NCI-H187 treated with DMSO at 0.1 percent for 48 hours (cell line): ENCODE results near the gene GRB10.

ENCODE experiments used
- DNase-seq: peaks from one replicate; lab custom pipeline; 2025; lab: John Stamatoyannopoulos, UW

GRB10 gene

DNA sequence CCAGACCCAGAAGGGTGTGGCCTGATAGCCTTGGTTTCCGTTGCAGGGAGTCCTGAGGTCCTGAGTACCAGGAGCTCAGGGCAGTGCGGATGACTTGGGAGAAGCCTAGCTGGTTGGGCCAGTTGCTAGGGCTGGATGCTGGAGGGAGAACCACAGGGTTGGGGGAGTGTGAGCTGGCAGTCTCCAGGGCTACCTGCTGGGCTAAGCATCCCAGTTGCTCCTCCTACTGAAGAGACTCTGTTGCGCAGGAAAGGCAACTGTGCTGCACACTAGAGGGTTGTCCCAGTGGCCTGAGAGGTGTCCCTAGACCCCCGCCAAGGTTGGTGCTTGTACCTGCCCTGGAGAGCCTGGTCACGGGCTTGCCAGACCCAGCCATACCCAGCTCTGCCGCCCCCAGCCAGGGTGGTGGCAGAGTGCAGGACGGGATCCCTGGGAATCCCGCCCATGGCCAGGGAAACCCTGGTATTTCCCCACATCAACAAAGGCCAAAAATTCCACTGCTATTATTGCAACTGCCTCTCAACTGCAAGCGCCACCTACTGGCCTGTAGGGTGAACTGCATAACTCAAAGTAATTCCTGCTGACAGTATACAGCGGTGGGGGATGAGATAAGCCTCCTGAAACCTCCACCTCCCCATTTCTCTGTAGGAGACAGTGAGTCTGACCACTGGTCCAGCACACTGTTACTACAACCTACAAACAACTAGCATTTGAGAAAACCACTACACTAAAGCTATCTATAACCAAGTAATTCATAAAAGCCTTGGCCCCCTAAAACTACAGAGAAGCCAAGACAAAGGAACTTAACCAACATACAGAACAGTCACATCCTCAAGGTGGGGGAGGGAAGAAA, 149.9 kb downstream of the GRB10 start:
- peak; percentile 6 for DNase-seq

DNA sequence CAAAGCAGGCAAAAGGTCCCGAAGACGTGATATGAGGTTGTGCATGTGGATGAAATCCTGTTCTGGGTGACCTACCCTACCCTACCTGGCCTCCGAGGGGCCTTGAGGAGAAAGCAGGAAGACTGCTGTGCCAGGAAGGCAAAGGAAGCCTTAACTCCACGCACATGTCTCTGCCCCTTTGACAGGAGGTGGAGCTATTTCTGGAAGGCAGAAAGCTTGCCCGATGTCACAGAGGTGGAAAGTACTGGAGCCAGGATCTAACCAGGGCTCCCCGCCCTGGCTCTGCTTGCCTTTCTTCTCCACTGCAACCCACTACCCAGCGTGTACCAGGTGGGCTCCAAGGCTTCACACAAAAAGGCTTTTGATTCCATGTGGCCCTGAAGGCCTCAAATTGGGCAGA, 151.1 kb downstream of the GRB10 start:
- no peak for DNase-seq

DNA sequence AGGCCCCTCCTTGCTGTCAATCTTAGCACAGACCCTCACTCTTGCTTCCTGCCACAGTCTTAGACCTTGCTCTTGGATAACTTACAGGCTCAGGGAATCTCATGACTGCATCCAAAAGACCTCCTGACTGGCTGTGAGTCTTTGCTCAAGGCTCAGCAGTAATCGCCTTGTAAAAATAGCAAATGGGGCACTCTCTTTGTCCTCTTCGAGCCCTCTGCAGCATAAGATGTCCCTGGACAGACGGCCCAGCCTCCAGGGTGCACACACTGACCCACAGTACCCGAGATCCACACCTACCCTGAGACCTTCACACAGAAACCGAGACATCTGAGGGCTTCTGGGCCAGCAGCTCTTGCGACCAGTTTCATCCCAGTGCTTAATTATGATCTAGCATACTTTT, 151.6 kb downstream of the GRB10 start:
- DNase-seq, result no peak

DNA sequence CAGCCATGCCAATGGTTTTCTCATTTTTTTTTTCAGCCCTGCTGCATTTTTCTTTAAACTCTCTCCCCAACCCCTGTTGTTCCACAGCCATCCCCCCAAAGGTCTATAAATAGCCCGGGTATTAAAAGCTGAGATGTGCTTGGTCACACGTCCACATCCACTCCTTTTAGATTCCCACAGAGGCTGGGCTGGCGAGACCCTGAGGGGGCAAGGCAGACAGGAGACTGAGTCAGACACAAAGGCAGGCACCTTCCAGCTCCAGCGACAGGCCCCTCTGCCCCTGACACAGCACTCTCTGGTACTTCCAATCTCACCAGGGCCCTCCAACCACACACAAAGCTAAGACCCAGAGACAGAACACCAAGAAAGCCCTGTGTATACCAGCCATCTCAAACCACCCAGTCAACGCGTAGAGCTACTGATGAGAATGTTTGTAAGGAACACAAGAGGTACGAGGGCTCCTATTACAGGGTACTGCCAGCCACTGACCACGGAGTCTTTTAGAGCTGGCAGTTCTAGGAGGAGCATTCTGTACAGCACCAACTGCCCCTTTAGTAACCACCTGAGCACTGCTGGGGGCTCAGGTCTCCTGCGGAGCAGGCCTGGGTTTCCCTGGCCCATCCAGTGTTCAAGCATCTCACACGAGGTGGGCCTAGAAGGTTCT, 153.3 kb downstream of the GRB10 start:
- no peak for DNase-seq

DNA sequence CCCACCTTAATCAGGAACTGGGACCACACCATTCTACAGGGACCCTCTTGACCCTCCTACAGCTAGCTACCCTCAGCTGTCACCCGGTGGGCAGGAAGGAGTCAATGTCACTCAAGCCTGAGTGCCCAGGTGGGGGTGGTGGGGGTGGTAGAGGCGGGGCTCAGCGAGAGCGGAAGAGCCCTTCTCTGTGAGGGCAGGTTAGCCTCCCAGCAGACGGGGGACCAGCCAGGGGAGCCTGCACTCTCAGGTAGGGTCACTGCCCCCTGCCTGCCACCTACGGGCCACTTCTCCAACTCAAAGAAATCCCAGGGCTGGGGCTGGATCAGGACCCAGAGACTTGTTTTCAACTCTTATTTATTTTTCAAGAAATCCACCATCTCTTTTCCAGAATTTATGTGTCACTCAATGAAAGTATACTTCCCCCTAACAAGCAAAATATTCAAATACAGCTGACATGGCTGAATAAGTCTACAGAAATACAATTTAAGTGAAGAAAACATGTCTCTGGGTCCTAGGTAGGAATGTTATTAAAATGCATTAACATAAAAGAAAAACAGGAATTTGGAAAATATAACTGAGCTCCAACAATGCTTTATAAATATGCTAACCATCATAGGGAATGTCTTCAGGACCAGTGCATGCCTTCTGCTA, 154.1 kb downstream of the GRB10 start:
- DNase-seq, result no peak

DNA sequence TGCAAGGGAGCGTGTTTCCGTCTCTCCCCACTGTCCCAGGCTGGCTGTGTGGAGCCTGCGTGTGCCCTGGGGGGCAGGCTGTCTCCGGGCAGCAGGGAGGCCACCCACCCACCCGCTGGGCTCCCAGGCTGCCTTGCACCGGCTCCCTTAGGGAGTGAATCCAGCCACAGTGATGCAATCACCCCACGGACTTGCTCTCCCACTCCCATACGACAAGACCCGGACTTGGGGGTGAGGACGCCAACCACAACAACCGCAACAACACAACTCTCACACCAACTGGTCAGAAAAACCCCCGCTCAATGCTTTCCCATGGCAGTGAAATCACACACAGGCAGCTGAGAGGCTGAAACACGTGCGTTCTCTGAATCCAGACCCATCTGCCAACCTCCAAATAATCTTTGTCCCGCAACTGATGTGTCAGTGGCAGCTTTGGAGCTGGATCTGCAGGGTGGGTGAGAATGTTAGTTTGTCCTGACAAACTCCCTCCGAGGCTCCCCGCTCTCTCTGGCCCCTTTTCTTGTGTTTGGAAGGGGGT, 154.8 kb downstream of the GRB10 start:
- DNase-seq, result no peak

DNA sequence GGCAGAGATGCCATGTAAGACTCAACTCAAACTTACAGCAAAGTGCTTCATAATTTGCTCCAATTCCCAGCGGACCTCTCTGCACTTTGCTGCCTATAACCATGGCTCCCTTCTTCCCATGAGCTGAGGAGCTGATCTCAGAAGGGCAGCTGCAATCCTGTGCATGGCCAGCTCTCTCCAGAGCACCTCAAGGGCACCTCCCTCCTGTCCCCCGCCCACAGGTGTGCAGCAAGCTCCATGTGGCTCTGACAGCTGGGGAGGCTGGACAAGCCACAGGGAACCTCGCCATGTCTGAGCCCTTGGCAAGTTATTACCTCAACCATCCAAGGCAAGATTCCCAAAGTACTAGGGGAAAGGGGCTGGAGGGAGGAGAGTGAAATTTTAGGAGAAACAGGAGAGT, 156.4 kb downstream of the GRB10 start:
- DNase-seq, result no peak

DNA sequence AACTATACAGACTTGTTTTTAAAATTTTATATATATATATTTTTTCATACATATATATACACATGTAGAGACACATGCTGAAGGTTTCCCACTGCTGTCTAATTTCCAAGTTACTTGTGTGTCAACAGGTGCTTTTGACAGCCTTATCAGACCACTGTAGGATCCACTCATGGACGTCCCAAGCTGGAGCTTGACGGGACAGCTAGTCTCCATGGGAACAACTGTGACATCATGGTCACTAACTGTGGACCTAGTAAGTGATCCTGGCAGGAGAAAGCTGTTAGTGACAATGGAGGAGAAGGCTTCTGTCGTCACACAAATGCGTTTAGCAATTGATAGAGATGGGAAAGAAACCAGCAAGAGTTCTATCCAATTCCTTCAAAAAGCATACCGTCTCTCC, 157.3 kb downstream of the GRB10 start:
- no peak for DNase-seq

DNA sequence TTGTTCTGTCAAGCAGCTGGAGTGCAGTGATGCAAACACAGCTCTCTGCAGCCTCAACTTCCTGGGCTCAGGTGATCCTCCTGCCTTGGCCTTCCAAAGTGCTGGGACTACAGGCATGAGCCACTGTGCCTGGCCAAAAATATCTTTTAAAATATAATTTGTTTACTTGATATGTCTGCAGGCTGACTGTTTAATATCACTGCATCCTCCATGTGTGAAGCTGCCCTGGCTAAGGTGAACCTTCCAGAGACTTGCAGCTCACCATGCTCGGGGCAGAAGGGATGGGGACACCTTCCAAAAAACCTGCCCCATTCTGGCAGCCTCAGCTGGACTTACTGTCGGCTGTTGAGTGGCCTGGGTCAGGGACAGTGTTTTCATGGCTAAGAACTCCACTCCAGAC, 159.9 kb downstream of the GRB10 start:
- DNase-seq, result no peak

DNA sequence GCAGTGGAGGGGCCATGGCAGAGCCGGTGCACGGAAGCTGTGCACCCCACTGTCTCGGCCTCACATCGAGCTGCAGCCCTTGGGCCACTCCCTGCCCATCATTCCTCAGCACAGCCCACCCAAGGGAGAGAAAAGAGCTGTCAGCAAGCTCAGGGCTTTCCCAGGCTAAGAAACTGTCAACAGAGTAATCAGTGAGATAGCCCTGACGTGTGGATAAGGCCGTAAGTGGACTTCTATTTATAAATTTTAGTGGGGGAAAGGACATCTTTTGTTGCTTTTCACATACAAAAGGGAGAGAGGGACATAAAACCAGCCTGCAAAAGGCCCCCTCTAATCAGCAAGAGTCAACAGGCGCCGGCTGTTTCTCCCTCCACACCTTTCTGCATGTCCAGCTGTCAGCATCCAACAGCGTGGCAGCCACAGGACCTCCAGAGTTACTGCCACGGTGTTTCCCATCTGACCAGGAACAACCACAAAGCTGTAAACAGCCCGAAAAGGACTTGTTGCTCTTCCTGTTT, 160.7 kb downstream of the GRB10 start:
- no peak for DNase-seq

DNA sequence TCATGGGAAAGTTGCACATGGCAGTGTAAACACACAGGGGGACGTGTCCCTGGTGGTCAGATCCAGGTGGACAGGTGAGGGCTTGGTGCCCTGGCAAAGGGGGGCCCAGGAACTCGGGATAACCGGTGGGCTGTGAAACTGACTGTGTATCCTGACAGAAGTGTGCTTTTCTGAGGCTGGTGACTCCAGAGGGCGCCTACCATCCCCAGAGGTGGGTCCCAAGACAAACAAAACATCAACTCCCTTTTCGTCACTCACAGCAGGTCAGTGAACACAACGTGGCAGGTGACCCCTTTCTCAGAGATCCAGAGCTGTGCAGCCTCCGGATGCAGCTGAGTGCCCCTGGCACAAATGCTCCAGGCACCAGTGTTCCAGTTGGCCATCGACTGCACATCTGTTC, 161.5 kb downstream of the GRB10 start:
- DNase-seq, result no peak

DNA sequence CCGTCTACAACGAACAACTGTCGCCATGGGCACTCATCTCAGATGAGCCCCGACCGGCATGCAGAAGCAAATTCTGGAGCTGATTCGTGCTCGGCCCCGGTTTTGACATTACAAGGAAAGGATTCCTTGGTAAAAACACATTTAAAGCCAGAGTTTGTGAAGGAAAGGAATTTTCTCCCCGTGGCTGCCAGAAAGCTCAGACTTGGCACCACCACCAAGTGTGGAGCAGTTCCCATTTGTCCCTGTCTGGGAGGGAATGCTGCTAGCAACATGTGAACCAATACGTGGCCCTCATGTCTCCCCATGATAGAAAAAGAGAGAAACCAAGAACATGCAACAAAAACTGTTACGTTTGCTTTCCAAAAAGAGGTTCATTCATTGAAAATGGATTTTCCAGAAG, 162.3 kb downstream of the GRB10 start:
- DNase-seq, result no peak

DNA sequence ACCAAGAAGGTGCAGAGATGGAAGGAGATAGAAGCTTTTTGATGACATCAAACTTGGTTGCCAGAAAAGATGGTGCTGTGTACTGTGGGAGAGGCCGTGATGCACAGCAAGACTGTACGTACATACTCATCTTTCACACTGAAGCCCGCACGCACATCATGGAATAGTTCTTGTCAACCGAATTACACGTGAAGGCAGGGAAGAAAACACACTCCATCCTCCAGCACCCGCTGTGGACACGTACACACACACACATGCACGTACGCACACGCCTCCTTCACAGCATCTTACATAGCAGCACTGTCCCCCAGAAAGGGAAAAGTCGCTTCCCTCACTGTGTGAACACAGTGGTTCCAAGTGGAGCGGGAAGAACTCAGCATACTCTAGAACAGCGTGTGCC, 163.0 kb downstream of the GRB10 start:
- DNase-seq, result no peak

DNA sequence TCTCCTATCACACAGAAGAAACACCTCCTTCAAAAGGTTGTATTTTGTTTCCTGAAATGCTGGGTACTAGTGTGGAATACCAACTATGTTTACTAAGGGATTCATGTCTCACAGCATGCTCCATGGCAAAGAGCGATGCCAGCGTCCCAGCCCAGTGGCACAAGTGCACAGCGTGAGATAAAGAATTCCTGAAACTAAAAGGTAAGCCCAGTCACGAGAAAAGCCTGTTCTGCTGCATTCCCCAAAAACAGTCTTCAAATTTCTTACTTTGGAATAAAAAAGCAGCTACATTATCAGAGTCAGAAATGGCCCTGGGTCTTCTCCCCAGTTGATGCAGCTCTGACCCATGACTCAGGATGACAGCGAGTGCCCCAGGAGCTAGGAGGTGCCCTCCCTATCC, 164.4 kb downstream of the GRB10 start:
- no peak for DNase-seq

DNA sequence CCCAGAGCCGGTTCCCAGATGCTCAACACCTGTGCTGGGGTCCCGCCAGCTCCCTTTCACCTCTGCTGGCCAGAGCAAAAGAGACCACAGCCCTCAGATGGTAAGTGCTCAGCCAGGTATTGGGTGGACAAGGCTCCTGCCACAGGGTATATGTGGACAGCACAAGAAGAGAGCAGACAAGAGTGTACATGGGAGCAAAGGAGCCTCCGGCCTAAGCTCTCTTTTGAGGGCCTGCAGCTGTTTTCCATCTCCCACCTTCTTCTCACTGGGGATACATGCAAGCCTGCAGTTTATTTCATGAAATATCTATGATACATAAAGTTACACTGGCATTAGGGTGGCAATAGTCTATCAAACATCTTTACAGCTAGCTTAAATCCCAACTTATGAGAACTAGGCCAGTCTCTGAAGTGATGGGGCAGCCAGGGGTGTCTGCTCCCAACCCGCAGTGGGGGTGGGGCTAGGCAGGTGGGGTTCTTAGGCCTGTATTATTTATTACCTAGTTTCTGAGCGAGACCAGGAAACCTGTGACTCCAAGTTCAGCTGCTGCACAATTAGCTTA, 167.1 kb downstream of the GRB10 start:
- DNase-seq, result no peak

DNA sequence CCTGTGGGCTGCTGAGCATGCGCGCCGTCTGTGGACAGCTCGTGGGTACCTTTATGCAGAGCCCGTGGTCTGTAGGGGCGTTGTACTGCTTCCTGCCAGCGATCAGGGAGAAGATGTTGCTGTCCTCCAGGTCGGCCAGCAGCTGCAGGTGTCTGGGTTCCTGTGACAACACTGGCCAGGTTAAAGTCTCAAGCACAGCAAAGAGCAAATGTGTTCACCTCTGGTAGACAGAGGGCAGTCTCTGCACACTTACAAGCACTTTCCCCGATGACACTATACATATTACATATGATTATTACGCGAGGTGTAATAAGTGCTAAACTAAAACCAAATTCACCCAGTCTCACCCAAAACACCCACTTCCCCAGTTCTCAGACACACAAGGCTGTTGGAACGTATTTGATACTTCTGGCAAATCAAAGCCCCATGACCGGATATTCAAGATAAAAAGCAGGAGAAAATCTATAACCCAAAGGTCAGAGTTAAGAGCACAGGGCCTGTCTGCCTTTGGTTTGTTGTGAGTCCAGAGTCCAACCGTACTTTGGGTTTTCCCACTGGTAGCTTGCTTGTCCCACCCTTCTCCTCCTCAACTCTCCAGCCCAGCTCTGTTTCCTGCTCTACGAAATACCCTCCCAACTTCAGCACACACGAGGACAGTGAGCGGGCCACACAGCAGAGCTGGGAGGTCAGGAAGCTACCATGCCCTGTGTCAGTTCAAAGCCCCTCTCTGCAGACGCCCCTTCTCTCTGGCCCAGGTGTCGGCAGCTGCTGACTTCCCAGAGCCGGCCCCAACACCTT, 167.8 kb downstream of the GRB10 start:
- DNase-seq, result no peak

DNA sequence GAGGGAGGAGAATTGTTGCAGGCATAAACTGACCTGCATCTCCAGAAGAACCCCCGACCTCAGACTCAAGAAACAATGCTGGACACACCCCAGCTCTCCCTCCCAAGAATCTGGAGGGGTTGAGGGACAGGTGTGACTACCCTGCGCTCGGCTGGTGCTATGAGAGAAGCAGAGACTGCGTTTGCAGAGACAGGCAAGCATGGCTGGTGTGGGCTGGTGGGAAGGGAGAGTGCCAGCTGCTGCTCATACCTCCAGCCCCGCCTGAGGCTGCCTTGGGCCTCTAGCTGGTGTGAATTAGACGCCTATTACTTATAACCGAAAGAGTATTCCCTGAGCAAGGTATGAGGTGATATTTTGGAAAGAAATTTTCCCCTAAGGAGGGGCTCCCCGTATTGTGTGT, 169.2 kb downstream of the GRB10 start:
- no peak for DNase-seq

DNA sequence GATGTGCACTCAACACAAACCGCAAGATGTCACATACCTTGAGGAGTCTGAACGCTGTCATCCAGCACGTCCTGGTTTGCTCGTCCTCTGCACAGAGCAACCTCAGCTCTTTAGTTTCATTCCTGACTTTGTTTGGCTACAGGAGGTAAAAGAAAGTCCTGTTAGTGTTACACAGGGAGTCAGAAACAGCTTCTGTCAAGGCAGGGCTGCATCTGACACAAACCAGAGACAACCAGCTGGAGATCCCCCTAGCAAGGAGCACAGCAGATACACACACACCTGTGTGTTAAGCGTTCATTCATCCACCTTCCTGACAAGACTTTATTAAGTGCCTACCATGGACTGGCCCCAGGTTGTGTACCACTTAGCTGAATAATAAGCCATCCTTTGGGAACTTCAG, 170.0 kb downstream of the GRB10 start:
- no peak for DNase-seq

DNA sequence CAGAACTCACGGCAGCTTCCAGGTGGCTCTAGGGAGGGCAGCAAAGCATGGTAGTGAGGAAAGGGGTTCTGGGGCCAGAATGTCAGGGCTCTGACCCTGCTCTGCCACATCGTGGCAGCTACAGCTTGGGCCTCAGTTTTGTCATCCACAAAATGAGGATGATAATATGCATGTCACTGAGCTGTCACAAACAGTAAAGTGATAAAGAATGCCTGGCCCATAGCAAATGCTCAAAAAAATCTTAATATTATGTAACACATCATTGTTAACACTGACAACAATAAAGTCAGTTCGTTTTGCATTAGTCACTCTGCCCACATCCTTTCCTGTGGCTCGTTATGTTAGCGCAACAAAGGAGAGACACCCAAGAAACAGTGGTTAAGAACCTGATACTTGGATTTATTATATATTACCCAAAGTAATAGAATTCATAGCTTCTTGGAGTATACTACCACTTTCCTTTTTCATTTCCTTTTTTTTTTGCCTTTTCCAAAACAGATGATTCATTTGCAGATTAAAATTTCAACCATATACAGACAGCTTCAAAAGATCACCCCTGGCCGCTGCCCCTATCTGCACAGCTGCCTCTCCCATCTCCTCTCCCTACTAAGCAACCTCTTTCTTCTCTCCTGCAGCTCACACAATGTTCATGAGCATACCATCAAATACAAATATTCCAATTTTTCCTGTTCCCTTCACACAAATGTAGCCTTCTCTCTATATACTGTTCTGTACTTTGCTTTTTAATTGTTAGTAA, 172.0 kb downstream of the GRB10 start:
- DNase-seq, result no peak

DNA sequence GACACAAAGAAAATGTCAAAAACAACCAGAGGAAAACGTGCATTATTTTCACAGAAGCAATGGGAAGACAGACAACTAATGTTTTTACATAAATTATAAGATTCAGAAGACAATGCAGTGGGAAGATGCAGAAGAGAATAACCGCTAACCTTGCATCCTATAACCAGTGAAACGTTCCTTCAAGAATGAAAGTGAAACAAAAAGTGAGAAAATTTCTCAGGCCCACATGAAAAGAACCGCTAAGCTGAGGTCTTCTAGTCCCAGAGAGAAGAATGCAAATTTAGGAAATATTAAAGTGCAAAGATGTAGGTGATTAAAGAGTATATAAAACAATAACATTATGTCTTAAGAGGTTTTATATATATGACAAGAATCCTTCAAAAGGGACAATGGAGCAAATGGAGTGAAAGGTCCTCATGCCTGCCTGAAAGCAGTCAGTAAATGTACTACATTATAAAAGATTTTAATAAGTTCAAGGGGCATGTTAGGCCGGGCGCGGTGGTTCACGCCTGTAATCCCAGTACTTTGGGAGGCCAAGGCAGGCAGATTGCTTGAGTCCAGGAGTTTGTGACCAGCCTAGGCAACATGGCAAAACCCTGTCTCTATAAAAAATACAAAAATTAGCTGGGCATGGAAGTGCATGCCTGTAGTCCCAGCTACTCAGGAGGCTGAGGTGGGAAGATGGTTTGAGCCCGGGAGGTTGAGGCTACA, 174.3 kb downstream of the GRB10 start:
- DNase-seq, result no peak
